ENCODE results near the gene RAET1G. TPM values are rescaled to one million over a fixed set of nuclear protein-coding genes. Genes with fewer than 3 reads are reported as not detected.

Gene RAET1G
- total RNA-seq, 2 donors from 2014 or later: 4.4 TPM; not detected in 1

DNA sequence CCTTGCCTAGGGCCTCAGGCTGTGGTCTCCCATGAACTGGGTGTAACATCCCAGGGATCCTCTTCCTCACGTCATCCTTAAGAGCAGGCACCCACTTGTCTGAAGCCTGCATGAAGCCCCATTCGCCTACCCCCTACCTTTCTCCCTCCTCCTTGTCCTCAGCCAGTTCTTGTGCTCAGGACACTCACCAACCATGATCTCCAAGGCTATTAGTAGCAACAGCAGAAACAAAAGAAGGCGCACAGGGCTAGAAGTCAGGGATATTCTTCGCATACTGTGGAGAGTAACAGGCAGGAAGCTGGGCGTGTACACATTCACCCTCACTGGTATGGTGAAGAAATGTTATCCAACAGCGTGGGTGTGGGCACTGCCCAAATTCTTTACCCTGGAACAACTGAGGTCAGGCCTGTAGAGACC lies 32.3 kb downstream of the RAET1G start:
- no peak overlapping the region for H3K27ac ChIP-seq
- H3K4me3 ChIP-seq: no peak overlapping the region
- intact Hi-C loops (cut with DNase I): no loop called here
- WGBS: 63% methylated on average over 6 of the region's 6 CpGs
- no peaks in the 10 kb centered on the region for H3K4me1 ChIP-seq (replicated peaks)
- no peaks in the 10 kb centered on the region for H3K36me3 ChIP-seq
- no peak for TF ChIP-seq POLR2A (IDR thresholded peaks at IDR 0.05)
- TF ChIP-seq POLR2AphosphoS5 (IDR thresholded peaks at IDR 0.05): no peak
- TF ChIP-seq, protein P1, sequence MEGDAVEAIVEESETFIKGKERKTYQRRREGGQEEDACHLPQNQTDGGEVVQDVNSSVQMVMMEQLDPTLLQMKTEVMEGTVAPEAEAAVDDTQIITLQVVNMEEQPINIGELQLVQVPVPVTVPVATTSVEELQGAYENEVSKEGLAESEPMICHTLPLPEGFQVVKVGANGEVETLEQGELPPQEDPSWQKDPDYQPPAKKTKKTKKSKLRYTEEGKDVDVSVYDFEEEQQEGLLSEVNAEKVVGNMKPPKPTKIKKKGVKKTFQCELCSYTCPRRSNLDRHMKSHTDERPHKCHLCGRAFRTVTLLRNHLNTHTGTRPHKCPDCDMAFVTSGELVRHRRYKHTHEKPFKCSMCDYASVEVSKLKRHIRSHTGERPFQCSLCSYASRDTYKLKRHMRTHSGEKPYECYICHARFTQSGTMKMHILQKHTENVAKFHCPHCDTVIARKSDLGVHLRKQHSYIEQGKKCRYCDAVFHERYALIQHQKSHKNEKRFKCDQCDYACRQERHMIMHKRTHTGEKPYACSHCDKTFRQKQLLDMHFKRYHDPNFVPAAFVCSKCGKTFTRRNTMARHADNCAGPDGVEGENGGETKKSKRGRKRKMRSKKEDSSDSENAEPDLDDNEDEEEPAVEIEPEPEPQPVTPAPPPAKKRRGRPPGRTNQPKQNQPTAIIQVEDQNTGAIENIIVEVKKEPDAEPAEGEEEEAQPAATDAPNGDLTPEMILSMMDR (IDR thresholded peaks at IDR 0.05): no peak
- H3K27me3 ChIP-seq (replicated peaks; ENCODE audit: insufficient read depth): no peaks in the 10 kb centered on the region
- DNase-seq (ENCODE audit: low spot score): no peak
- H3K9me3 ChIP-seq: no peaks in the 10 kb centered on the region

DNA sequence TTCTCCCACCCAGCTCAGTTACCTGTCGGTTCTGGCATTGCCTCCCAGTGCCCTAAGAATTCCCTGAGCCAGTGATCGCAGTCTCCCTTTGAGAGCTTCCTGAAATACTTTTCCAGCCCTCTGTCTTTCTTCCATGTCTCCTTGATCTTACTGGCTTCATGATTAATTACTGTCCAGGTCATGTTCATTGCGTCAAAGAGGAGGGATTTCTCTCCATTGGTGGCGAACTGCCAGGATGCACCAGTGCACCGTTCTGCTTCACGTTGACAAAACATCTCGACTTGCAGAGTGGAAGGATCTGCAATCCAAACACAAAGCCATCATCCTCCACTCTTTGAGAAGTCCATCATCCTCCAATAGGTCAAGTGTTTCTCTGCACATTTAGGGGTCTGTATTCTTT lies 33.6 kb downstream of the RAET1G start:
- DNase-seq (ENCODE audit: low spot score): no peak
- Histone ChIP-seq H3K36me3 (no peaks in the 10 kb centered on the region), H3K27me3 (replicated peaks; ENCODE audit: insufficient read depth) (no peaks in the 10 kb centered on the region), H3K27ac (no peak overlapping the region), H3K4me1 (replicated peaks) (no peaks in the 10 kb centered on the region), H3K9me3 (no peaks in the 10 kb centered on the region), H3K4me3 (no peak overlapping the region)
- intact Hi-C loops (cut with DNase I): no loop called here
- 62% methylated on average over 7 of the region's 7 CpGs for WGBS
- no peak for TF ChIP-seq POLR2A (IDR thresholded peaks at IDR 0.05)
- TF ChIP-seq, protein P1 (IDR thresholded peaks at IDR 0.05): no peak
- TF ChIP-seq POLR2AphosphoS5 (IDR thresholded peaks at IDR 0.05): no peak

DNA sequence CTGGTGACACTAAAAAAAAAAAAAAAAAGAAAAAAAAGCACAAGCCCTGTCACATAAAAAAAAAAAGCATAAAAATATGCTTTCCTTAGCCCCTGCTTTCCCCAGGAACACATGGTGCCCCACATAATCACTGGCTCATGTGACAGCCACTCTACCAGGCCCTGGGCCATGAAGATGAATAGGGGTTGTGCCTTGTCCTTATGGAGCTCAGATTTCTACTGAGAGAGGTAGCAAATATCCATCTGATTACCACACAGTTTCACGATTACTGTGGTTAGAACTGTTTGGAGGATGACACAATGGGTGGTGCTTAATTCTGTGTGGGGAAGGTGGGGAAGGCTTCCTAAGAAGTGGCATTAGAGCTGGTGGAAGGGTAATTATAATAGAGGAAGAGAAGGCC lies 34.3 kb downstream of the RAET1G start:
- 55% methylated on average over 1 of the region's 1 CpG for WGBS

DNA sequence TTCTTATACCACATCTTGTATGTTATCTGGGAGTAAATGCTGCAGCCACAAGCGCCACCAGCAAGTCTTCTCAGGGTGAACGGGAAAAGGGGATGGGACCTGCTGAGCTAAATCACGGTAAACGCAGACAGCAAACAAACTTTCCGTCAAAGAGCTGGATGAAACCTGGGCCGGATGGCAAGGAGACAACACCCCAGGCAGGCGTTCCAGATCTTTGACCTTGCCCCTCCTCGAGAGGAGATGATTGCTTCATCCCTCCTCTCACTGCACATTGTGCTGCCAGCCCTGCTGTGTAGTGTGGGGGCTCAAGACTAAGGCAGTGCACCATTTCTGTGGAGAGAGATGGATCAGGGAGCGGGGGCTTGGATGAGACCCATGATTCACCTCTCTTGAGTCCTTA lies 34.8 kb downstream of the RAET1G start:
- Histone ChIP-seq H3K27me3 (replicated peaks; ENCODE audit: insufficient read depth) (no peaks in the 10 kb centered on the region), H3K36me3 (no peaks in the 10 kb centered on the region), H3K4me1 (replicated peaks) (no peaks in the 10 kb centered on the region), H3K9me3 (no peaks in the 10 kb centered on the region), H3K4me3 (no peak overlapping the region), H3K27ac (no peak overlapping the region)
- WGBS: 78% methylated on average over 9 of the region's 9 CpGs
- TF ChIP-seq, protein P1 (IDR thresholded peaks at IDR 0.05): no peak
- TF ChIP-seq POLR2A (IDR thresholded peaks at IDR 0.05) (no peak), POLR2AphosphoS5 (IDR thresholded peaks at IDR 0.05) (no peak)
- intact Hi-C loops (cut with DNase I): no loop called here
- DNase-seq (ENCODE audit: low spot score): no peak

More for the DNA sequence above, 34.3 kb downstream of the RAET1G start:
- Histone ChIP-seq H3K9me3 (no peaks in the 10 kb centered on the region), H3K27me3 (replicated peaks; ENCODE audit: insufficient read depth) (no peaks in the 10 kb centered on the region), H3K27ac (no peak overlapping the region), H3K36me3 (no peaks in the 10 kb centered on the region), H3K4me3 (no peak overlapping the region), H3K4me1 (replicated peaks) (no peaks in the 10 kb centered on the region)
- TF ChIP-seq, protein P1 (IDR thresholded peaks at IDR 0.05): no peak
- TF ChIP-seq POLR2AphosphoS5 (IDR thresholded peaks at IDR 0.05) (no peak), POLR2A (IDR thresholded peaks at IDR 0.05) (no peak)
- intact Hi-C loops (cut with DNase I): no loop called here
- DNase-seq (ENCODE audit: low spot score): no peak

DNA sequence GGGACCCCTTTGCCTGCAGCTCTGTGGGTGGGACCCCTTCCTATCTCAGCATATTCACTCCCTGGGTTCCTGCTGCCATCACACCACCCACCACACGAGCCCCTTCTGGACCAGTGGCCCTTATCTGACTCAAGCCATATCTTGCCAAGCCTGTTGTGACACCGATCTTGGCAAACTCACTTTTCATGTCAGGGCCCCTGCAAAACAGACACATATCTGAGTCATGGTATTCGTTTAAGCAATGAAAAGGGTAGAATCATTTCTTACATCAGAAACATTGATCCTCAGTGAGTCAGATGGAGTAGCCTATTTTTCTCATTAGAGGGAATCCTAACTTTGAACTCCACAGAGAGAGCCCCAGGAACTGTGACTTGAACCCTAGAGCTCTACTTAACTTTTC lies 35.6 kb downstream of the RAET1G start:
- no peak for TF ChIP-seq POLR2A (IDR thresholded peaks at IDR 0.05)
- Histone ChIP-seq H3K27me3 (replicated peaks; ENCODE audit: insufficient read depth) (no peaks in the 10 kb centered on the region), H3K4me1 (replicated peaks) (no peaks in the 10 kb centered on the region), H3K27ac (no peak overlapping the region), H3K9me3 (no peaks in the 10 kb centered on the region), H3K36me3 (no peaks in the 10 kb centered on the region), H3K4me3 (no peak overlapping the region)
- intact Hi-C loops (cut with DNase I): no loop called here
- DNase-seq (ENCODE audit: low spot score): no peak
- 80% methylated on average over 3 of the region's 3 CpGs for WGBS
